HK-2 (cell line): ENCODE measurements around the gene TTLL13.
A peak's percentile ranks its signal among the peaks of the same experiment; 100 is the strongest.

ENCODE experiments used
- DNase-seq: peaks from one replicate; pipeline ENCODE4 v3.0.0-alpha.2; 2018; ENCODE audit not compliant: unreplicated experiment

The TTLL13 gene

DNA sequence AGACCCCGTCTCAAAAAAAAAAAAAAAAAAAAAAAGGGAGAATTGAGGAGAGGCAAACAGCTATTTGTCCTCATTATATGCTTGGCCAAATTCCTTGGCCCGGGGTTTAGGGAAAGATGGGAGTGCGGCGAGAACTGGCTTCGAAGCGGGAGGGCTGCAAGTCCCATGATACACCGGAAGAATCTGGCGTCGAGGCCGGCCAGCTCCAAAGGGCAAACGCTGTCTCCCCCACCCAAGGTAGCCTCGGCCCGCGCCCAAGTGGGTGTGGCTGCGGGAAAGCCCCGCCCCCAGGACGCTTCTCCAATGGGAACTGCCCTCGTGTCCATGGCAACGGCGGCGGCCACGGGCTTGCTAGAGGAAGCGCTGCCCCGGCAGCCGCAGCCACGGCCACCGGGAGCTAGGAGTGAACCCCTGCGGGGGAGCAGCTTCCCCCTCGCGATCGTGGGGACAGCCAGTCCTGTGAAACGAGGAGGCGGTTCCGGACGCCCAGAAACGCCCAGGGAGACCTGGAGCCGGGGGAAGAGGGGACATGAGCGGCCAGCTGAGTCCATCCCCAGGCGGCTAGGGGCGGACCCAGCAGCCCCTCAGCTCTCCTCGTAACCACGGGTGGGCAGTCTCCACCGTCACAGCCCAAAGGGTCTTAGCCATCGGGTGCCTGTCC lies at the start of gene TTLL13:
TSS of gene TTLL13 (plus strand) at position 354 of the 661 bp plus-strand sequence. CDS start 1,075 bp downstream, outside the sequence.
- DNase-seq: peak; percentile 88

GRCh38 chr15:90200534-90201129 lies 48.7 kb upstream of the TTLL13 start:
- no peak for DNase-seq

GRCh38 chr15:90201130-90201943 lies 48.0 kb upstream of the TTLL13 start, which contains the start of gene SEMA4B:
TSS of gene SEMA4B (plus strand) at chr15:90201330. CDS start at chr15:90201579, 249 bp downstream.
- peak; percentile 56 for DNase-seq

DNA sequence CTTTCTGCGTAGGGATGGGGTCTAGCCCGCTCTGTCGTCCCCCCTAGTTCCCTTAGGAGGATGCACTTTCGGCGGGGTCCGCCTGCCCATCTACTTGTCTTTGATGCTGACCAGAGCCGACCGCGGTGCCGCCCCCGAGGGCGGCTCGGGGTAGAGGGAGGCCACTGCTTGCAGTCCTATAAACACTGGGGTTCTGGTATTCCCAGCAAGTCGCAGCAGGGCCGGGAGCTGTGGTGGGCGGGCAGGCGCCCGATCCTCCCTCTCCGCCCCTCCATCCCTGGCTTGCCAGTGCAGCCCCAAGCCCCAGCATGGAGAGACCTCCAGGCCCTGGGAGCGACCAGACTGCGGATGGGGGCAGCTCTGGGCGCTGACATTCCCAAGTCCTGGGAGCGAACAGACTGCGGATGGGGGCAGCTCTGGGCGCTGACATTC lies 47.4 kb upstream of the TTLL13 start:
- no peak for DNase-seq

- DNase-seq: no peak
These were observed 46.4 kb upstream of the TTLL13 start for GRCh38 chr15:90202929-90203328.

DNA sequence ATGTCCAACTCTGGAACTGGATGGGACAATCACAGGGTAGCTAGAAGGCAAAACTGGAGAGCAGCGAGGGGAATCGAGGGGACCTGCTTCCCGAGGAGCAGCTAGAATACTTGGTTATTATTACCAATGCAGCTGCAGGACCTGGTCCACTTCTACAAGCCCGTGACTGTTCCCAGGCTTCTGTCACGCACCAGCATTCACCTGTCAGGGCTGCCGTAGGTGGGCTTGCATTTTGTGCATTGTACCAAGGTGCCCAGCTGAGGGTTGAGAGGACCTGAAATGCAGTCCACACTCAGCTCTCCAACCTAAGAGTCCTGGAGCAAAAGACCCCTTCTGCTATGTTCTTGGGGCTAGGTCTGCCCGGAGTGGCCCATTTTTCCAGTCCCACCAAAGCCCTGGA lies 45.9 kb upstream of the TTLL13 start:
- DNase-seq: no peak

GRCh38 chr15:90203922-90204321 lies 45.4 kb upstream of the TTLL13 start:
- DNase-seq: no peak

DNA sequence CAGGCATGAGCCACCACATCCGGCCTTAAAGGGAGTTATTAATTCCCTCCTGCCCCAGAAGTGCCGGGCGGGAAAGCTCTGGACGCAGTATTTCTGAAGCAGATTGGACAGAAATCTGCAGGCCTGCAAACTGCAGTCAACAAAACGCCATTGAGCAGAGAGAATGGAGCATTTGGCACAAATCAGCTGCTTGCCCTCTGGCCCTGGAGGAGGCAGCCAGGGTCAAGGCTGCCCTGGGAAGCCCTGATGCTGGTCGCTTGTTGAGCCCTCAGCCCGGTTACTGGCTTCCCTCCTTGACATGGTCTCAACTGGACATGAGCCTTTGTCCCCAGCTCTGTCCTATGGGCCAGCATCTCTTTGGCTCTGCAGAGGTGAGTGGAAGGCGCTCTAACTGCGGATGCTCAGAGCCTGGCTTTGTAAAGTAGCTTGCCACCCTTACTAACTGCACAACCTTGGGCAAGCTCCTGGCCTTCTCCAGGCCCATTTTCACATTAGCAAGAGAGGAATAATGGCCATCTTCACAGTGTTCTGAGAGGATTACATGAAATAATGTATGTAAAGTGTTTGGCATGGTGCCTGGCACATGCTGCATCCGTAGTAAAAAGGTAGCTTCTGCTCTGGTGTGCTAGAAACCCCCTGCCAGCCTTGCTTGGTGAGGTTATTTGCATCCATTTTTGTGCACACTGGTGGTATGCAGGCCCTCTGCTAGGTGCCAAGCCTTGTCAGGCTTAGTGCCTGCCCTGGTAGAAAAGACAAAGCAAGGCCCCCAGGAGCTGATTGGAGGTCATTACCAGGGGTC lies 44.1 kb upstream of the TTLL13 start:
- DNase-seq: no peak

GRCh38 chr15:90205886-90206285 lies 43.5 kb upstream of the TTLL13 start:
- no peak for DNase-seq

- DNase-seq: no peak
These were observed 42.1 kb upstream of the TTLL13 start for GRCh38 chr15:90207252-90207651.

DNA sequence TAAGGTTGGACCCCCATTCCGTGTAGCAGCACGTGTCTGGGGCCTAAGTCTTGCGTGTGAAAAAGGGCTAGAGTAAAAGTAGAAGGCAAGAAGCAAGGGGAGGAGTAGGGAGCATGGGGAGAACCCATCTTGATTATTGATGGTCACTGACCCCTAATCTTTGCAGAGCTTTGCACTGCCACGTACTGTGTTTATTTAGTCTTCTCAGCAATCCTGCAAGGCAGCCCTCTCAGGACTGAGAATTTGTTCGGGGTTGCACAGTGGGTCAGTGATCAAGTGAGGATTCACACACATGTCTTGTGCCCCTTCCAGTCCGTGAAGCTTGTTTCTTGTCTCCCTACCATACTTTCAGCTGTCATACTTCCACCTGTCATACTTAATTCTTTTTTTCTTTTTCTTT lies 41.0 kb upstream of the TTLL13 start:
- no peak for DNase-seq

DNA sequence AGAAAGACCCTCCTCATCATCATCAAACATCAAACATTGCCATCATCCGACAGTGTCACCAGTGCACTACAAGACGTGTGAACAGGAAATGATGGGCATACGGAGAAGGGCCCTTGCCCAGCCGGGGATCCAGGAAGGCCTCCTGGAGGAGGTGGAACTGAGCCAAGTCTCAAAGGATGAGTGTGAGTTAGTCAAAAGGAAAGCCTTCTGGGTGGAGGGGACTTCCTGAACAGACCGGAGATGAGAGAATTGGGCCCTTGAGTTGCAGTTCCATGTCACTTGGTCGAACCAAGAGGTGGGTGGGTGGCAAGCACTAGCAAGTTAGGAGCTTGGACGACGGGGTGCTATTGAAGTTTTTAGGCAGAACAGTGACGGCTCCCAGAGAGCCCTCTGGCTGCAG lies 39.8 kb upstream of the TTLL13 start:
- DNase-seq: no peak

DNA sequence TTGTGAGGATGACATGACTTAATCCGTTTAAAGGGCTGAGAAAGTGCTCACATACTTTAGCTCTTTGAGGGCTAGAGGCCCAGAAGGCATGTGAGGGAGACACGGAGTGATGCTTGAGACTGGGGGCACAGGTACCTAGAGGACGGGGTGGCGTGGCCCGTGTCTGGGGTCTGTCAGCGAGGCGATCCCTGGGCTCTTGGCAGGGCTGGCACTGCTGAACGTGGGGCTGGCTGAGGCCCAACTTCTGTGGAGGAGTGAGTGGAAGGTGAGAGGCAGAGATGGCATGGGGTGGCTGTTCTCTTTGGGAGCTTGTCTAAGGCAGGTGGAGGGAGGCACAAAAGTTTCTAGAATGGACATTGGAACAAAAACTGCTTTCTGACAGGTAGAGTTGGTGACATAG lies 38.8 kb upstream of the TTLL13 start:
- DNase-seq: no peak

DNA sequence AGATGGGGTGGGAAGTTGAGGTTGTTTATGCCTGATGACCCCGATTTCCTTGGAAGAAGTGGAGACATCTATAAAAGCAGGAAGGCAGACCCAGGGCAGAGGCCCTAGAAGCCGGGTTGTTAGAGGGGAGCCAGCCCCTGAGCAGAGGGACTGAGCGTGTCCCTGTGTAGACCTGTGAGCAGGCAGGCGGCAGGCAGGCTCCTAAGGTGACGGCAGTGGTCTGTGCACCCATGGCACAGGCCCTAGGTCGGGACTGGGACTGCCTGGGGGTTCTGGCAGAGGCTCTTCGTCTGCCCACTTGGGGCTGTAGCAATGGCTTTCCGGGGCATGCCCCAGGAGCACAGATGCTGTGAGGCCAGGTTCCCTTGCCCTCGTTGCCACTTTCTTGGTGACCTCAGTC lies 38.3 kb upstream of the TTLL13 start:
- DNase-seq: no peak

- DNase-seq: peak; percentile 55
These were observed 37.8 kb upstream of the TTLL13 start for GRCh38 chr15:90211440-90212143.

DNA sequence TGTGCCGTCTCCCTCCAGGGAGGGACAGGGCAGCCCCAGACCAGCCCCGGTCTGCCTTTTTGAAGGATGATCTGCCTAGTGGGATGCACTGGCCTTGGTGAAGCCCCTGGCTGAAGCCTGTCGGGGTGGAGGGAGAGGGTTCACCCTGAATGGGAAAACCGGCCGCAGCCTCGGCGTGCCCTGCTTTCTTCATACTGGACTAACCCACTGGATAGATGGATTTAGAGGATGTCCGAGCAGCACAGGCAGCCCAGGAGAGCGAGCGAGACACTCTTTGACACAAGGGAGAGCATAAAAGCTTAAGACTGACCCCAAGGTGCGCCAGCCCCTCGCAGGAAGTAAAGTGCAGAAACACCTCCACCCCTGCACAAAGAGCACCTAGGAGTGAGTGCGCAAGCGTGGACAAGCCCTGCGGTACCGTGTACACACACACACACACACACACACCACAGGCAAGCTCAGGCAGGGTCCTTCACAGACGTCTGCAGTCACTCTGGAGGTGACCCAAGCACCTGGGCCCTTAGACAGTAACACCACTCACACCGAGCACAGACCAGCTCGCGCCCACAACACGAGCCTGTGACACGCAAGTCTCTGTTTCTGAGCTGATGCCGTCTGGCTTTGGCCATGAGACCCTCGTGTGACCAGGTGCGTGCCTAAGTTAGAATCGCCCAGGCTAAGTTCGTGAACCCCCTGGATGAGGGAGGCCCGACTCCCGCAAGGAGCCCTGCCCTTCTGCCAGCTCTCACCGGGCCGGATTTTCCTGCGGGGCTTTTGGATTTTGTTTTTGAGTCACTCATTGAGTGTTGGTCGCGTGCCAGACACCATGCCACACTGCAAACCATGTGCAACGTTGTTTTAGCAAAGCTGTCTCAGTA lies 36.9 kb upstream of the TTLL13 start:
- DNase-seq: no peak

- DNase-seq: no peak
These were observed 36.1 kb upstream of the TTLL13 start for GRCh38 chr15:90213122-90213817.

DNA sequence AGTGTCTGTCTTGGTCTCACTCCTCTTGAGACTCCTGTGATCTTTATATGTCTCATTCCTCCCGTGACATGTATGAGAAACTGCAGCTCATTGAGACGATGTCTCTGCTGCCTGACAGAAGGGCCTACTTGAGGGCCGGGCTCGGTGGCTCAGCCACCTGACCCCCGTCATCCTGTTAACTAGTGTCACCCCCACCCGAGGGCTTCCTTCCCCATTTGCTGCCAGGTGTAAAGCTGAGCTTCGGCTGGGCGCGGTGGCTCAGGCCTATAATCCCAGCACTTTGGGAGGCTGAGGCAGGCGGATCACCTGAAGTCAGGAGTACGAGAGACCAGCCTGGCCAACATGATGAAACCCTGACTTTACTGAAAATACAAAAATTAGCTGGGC lies 35.5 kb upstream of the TTLL13 start:
- DNase-seq: no peak

DNA sequence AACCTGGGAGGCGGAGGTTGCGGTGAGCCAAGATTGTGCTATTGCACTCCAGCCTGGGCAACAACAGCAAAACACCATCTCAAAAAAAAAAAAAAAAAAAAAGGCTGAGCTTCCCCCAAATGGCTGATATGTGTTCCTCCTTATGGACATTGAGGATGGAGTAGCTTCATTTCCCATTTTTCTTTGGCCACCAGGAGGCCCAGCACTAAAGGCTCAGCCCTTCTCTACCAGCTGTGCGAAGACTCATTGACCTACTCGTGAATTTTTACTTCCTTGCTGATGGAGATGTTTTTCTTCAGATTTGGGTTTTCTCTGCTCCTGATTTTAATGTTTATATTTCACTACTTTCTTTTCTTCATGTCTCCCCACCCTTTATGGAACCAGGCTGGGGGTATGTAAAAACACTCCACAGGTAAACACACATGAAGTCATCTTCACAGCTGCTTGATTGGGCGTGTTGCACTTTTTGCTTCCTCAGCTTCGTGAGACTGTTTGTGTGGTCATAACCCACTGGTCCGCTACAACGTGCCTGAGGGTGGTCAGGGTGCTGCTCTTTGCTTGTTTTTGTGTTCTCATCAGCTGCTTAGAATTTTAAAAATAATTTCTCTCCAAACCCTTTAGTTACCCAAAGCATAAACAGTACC lies 34.7 kb upstream of the TTLL13 start:
- no peak for DNase-seq
